Adrenal gland (tissue), 5 donors: Measurements from ENCODE around the gene PDHA2.

Experiments used
- POLR2A ChIP-seq, 2 donors: fragments of 450-650 bp; IDR thresholded peaks; one replicate each; pipeline ENCODE4 v1.6.1; 2017; ENCODE audit warnings: antibody characterized with exemption in 2 of 2, mild to moderate bottlenecking in 2 of 2, moderate library complexity in 1 of 2
- TF ChIP-seq, protein P1 (sequence below), 6 experiments: fragments of 450-650 bp in 4 of 6; fragments of 200-600 bp in 2 of 6; sonication (generic) in 1 of 6; IDR thresholded peaks; 1 replicate in 5 of 6; 2 replicates in 1 of 6; pipeline versions ENCODE4 v1.5.1 to v1.8.0; 2016 to 2021; ENCODE audit warnings: antibody characterized with exemption in 6 of 6, mild to moderate bottlenecking in 2 of 6, moderate library complexity in 1 of 6
- donor health status: DM: no; HTN: no; CAD: no.

DNA sequence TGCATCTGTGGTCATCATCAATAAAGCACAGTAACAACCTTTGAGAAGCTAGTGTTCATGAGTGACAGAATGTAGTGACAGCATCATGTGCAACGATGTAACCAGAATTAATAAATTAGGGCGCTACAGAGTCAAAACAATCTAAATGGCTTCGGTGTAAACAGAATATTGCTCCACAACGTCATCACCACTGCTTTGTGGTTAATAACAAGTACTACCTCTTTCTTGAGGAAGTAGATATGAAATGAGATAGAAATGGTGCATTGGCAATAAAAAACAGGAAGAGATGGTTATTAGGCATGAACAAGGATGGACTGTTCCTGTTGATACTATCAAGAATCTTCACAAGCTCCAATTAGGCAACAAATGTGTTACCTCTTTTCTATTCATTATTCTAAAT lies 8.7 kb upstream of the PDHA2 start:
- TF ChIP-seq, protein P1, sequence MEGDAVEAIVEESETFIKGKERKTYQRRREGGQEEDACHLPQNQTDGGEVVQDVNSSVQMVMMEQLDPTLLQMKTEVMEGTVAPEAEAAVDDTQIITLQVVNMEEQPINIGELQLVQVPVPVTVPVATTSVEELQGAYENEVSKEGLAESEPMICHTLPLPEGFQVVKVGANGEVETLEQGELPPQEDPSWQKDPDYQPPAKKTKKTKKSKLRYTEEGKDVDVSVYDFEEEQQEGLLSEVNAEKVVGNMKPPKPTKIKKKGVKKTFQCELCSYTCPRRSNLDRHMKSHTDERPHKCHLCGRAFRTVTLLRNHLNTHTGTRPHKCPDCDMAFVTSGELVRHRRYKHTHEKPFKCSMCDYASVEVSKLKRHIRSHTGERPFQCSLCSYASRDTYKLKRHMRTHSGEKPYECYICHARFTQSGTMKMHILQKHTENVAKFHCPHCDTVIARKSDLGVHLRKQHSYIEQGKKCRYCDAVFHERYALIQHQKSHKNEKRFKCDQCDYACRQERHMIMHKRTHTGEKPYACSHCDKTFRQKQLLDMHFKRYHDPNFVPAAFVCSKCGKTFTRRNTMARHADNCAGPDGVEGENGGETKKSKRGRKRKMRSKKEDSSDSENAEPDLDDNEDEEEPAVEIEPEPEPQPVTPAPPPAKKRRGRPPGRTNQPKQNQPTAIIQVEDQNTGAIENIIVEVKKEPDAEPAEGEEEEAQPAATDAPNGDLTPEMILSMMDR (IDR thresholded peaks at IDR 0.05), result no peak
- TF ChIP-seq POLR2A (IDR thresholded peaks at IDR 0.05), result no peak
